Kidney (tissue), 14 donors: ENCODE data around the gene TEX29. TPM values are rescaled to one million over a fixed set of nuclear protein-coding genes. Genes with fewer than 3 reads are reported as not detected.

Experiments used
- DNase-seq, 5 donors: peaks; one replicate each; pipeline ENCODE4 v3.0.0-alpha.2; 2013 to 2020
- FAIRE-seq: peaks from 2 replicates; lab custom pipeline; 2012; peaks lifted over from hg19 to GRCh38; lab: Jason Lieb, UNC
- H3K27ac ChIP-seq, 2 donors: one replicate each; pipeline ENCODE4 v1.7.0; 2013; ENCODE audit warnings: low read depth in 2 of 2, low read length in 2 of 2, inconsistent platforms in 1 of 2
- H3K27me3 ChIP-seq: one replicate; pipeline ENCODE4 v1.7.1; 2013; ENCODE audit warnings: low read length, inconsistent platforms; ENCODE audit not compliant: control insufficient read depth, insufficient read depth
- H3K36me3 ChIP-seq, 3 donors: one replicate each; pipeline versions ENCODE4 v1.7.0 to v1.7.1; 2013; ENCODE audit warnings: low read length in 3 of 3, control low read depth in 1 of 3, inconsistent platforms in 1 of 3; ENCODE audit not compliant: insufficient read depth in 3 of 3, control insufficient read depth in 2 of 3
- H3K4me1 ChIP-seq, 3 donors: one replicate each; pipeline versions ENCODE4 v1.7.0 to v1.7.1; 2013; ENCODE audit warnings: low read length in 3 of 3, inconsistent platforms in 1 of 3, low read depth in 1 of 3; ENCODE audit not compliant: control insufficient read depth in 2 of 3, insufficient read depth in 2 of 3
- H3K4me3 ChIP-seq, 3 donors: one replicate each; pipeline versions ENCODE4 v1.7.0 to v1.8.1; 2013; ENCODE audit warnings: low read length in 3 of 3, control low read depth in 1 of 3, inconsistent platforms in 1 of 3
- H3K9ac ChIP-seq, 3 donors: one replicate each; pipeline versions ENCODE4 v1.7.0 to v1.7.1; 2013; ENCODE audit warnings: low read length in 3 of 3, control low read depth in 1 of 3, inconsistent platforms in 1 of 3
- H3K9me3 ChIP-seq, 3 donors: one replicate each; pipeline versions ENCODE4 v1.7.0 to v1.7.1; 2013; ENCODE audit warnings: low read length in 3 of 3, control low read depth in 1 of 3, inconsistent platforms in 1 of 3; ENCODE audit not compliant: control insufficient read depth in 2 of 3, insufficient read depth in 1 of 3
- CTCF ChIP-seq: IDR thresholded peaks from 3 replicates; pipeline ENCODE4 v1.5.1; 2012; ENCODE audit warnings: mild to moderate bottlenecking, moderate library complexity, borderline replicate concordance; ENCODE audit not compliant: insufficient read depth; ENCODE audit errors: extremely low read depth
- intact Hi-C: fragments of 100-400 bp; cut with DNase I; formaldehyde crosslinking; loops from one replicate; pipeline ENCODE4 v1.11.1; 2022
- polyA plus RNA-seq: library from polyadenylated mRNA; stranded (reverse); fragments of 350-450 nt; fragmentation: Illumina TruSeq; extraction: RNeasy Lipid Tissue Mini Kit (QIAGEN cat#74804); gene quantifications from one replicate; pipeline ENCODE4 v1.2.3, GENCODE V29; 2014; ENCODE audit warnings: low read depth, low replicate concordance; ENCODE audit not compliant: insufficient read depth
- total RNA-seq: library from RNA; stranded (reverse); fragmentation: NEBNext Ultra II Directional; extraction: Animal tissue kit (Norgen Biotek cat#: 25700); gene quantifications from one replicate; pipeline ENCODE4 v1.2.1, GENCODE V29; 2021
- donor health status: control.
- donor health status: control.
- donor health status: control.
- donor health status: control.
- donor health status: control.
- donor health status: DM: yes; HTN: yes; CAD: no.
- donor health status: Normal renal cell carcinoma (clear cell type).

TEX29 gene
- total and polyA plus RNA-seq, 2 donors from 2014 or later = not detected

- no peak overlapping the region for H3K27ac ChIP-seq
- no peak for DNase-seq
- no peaks in the 10 kb centered on the region for H3K27me3 ChIP-seq
- H3K4me1 ChIP-seq = no peaks in the 10 kb centered on the region
- H3K36me3 ChIP-seq = peaks cover 15 to 57% (median 49%) of the 10 kb centered on the region in 3 donors
- H3K9me3 ChIP-seq = no peaks in the 10 kb centered on the region
- H3K4me3 ChIP-seq = no peak overlapping the region
- FAIRE-seq = no peak
- H3K9ac ChIP-seq = no peak overlapping the region
- TF ChIP-seq CTCF = no peak
- intact Hi-C loops = no loop called here
Measured at GRCh38 chr13:111304041-111304544, 16.3 kb upstream of the TEX29 start.

- FAIRE-seq = no peak
- intact Hi-C loops = no loop called here
Measured at GRCh38 chr13:111304603-111305289, 15.7 kb upstream of the TEX29 start.

GRCh38 chr13:111312944-111313590 is 7.4 kb upstream of the TEX29 start:
- Histone ChIP-seq H3K4me1 (no peaks in the 10 kb centered on the region), H3K27me3 (no peaks in the 10 kb centered on the region), H3K9ac (no peak overlapping the region), H3K9me3 (peaks cover 0 to 5% (median 0%) of the 10 kb centered on the region in 3 donors), H3K4me3 (no peak overlapping the region), H3K36me3 (peaks cover 0 to 2% (median 2%) of the 10 kb centered on the region in 3 donors), H3K27ac (no peak overlapping the region)
- FAIRE-seq (no peak), DNase-seq (peak in 1 of 5 donors; percentile 35)
- no peak for TF ChIP-seq CTCF
- intact Hi-C loops = no loop called here

More at GRCh38 chr13:111304603-111305289, 15.7 kb upstream of the TEX29 start:
- no peak overlapping the region for H3K27ac ChIP-seq
- peak in 1 of 5 donors; percentile 37 for DNase-seq
- peaks cover 15 to 57% (median 49%) of the 10 kb centered on the region in 3 donors for H3K36me3 ChIP-seq
- TF ChIP-seq CTCF = no peak
- H3K27me3 ChIP-seq = no peaks in the 10 kb centered on the region
- no peaks in the 10 kb centered on the region for H3K9me3 ChIP-seq
- H3K9ac ChIP-seq = no peak overlapping the region
- H3K4me3 ChIP-seq = no peak overlapping the region
- H3K4me1 ChIP-seq = no peaks in the 10 kb centered on the region
